H54 (cell line): ENCODE data around the gene APOH.

Experiments used
- DNase-seq: peaks from one replicate; pipeline ENCODE4 v3.0.0; 2011; ENCODE audit warnings: low spot score, mixed read lengths; ENCODE audit not compliant: insufficient read length
- FAIRE-seq: peaks from 3 replicates; lab custom pipeline; 2011; peaks lifted over from hg19 to GRCh38; lab: Jason Lieb, UNC
- POLR2A ChIP-seq: IDR thresholded peaks from 2 replicates; pipeline ENCODE4 v1.6.1; 2011; ENCODE audit warnings: low read depth, mild to moderate bottlenecking, low read length

The APOH gene

GRCh38 chr17:66171172-66171571 lies 58.0 kb downstream of the APOH start:
- no peak for DNase-seq
- TF ChIP-seq POLR2A: no peak
- no peak for FAIRE-seq

GRCh38 chr17:66169839-66170238 lies 59.4 kb downstream of the APOH start:
- FAIRE-seq: peak; percentile 62
- no peak for TF ChIP-seq POLR2A

GRCh38 chr17:66167189-66167815 lies 61.9 kb downstream of the APOH start:
- DNase-seq: no peak
- peak; percentile 58 for FAIRE-seq
- TF ChIP-seq POLR2A: no peak

More at GRCh38 chr17:66169839-66170238, 59.4 kb downstream of the APOH start:
- no peak for DNase-seq

GRCh38 chr17:66165537-66166123 lies 63.6 kb downstream of the APOH start:
- no peak for TF ChIP-seq POLR2A
- peak; percentile 61 for DNase-seq
- peak; percentile 82 for FAIRE-seq
